ENCODE data around the gene FGD6.

The FGD6 gene

DNA sequence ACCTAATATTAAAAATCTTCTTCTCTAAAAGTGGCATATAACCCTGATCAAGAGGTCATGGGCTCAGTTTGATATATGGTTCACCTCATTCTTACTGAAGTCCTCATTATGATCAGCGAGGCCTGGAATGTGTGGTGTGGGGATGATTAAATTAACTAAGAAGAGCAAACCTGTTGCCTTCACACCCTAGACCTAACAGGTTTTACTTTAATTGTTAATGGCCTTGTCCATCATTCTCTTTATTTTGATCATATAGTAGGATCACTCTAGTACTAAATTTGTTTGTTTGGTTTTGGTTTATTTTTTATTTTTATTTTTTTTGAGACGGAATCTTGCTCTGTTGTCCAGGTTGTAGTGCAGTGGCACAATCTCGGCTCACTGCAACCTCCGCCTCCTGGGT lies 43.8 kb upstream of the FGD6 start:
- no peak for ATAC-seq

DNA sequence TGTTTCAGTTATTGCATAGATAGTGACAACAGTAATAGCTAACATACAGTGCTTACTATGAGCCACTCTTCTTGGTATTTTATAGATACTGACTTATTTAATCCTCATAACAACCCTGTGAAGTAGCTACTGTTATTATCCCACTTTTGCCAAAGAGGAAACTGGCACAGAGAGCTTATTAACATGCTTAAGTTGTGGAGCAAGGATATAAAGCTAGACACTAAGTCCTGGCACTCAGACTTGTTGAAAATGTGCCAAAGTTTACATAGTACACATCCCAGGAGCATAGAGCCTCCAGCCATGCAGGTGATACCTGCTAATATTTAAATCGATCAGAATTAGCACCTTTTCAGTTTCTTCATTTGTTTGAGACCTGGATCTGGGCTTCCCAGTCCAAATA lies 42.1 kb upstream of the FGD6 start:
- TF ChIP-seq BACH2 (CRISPR knock-in tag; IDR thresholded peaks at IDR 0.05; ENCODE audit: borderline replicate concordance) (no peak), ZNF70 (CRISPR knock-in tag; IDR thresholded peaks at IDR 0.05) (no peak), ESRRG (CRISPR knock-in tag; IDR thresholded peaks at IDR 0.05) (no peak), TCF4 (CRISPR knock-in tag; IDR thresholded peaks at IDR 0.05; ENCODE audit: borderline replicate concordance) (no peak), SNAI2 (CRISPR knock-in tag; IDR thresholded peaks at IDR 0.05) (no peak), ZNF8 (CRISPR knock-in tag; IDR thresholded peaks at IDR 0.05) (no peak), ZC3H10 (CRISPR knock-in tag; IDR thresholded peaks at IDR 0.05) (no peak), CSDC2 (CRISPR knock-in tag; IDR thresholded peaks at IDR 0.05) (no peak)
- TF ChIP-seq, protein P1, sequence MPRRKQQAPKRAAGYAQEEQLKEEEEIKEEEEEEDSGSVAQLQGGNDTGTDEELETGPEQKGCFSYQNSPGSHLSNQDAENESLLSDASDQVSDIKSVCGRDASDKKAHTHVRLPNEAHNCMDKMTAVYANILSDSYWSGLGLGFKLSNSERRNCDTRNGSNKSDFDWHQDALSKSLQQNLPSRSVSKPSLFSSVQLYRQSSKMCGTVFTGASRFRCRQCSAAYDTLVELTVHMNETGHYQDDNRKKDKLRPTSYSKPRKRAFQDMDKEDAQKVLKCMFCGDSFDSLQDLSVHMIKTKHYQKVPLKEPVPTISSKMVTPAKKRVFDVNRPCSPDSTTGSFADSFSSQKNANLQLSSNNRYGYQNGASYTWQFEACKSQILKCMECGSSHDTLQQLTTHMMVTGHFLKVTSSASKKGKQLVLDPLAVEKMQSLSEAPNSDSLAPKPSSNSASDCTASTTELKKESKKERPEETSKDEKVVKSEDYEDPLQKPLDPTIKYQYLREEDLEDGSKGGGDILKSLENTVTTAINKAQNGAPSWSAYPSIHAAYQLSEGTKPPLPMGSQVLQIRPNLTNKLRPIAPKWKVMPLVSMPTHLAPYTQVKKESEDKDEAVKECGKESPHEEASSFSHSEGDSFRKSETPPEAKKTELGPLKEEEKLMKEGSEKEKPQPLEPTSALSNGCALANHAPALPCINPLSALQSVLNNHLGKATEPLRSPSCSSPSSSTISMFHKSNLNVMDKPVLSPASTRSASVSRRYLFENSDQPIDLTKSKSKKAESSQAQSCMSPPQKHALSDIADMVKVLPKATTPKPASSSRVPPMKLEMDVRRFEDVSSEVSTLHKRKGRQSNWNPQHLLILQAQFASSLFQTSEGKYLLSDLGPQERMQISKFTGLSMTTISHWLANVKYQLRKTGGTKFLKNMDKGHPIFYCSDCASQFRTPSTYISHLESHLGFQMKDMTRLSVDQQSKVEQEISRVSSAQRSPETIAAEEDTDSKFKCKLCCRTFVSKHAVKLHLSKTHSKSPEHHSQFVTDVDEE (CRISPR knock-in tag; IDR thresholded peaks at IDR 0.05), result no peak
- peak; percentile 16; the same call in 1 of the 3 replicates for ATAC-seq

More for the DNA sequence above, 43.8 kb upstream of the FGD6 start:
- TF ChIP-seq CSRNP3 (CRISPR knock-in tag; IDR thresholded peaks at IDR 0.05) (no peak), TOX (CRISPR knock-in tag; IDR thresholded peaks at IDR 0.05; ENCODE audit: borderline replicate concordance) (no peak), TCF4 (CRISPR knock-in tag; IDR thresholded peaks at IDR 0.05; ENCODE audit: borderline replicate concordance) (no peak), RARB (CRISPR knock-in tag; IDR thresholded peaks at IDR 0.05) (no peak), ZNF565 (CRISPR knock-in tag; conservative IDR thresholded peaks at IDR 0.05; ENCODE audit: low read depth) (no peak), ISL1 (CRISPR knock-in tag; IDR thresholded peaks at IDR 0.05) (no peak), ZNF70 (CRISPR knock-in tag; IDR thresholded peaks at IDR 0.05) (no peak), PPARA (CRISPR knock-in tag; IDR thresholded peaks at IDR 0.05; ENCODE audit: borderline replicate concordance) (no peak), ARNTL (CRISPR knock-in tag; IDR thresholded peaks at IDR 0.05; ENCODE audit: borderline replicate concordance, low read depth) (no peak), SNAI2 (CRISPR knock-in tag; IDR thresholded peaks at IDR 0.05) (no peak), OSR1 (CRISPR knock-in tag; IDR thresholded peaks at IDR 0.05) (no peak), GLIS3 (CRISPR knock-in tag; IDR thresholded peaks at IDR 0.05) (no peak)
- TF ChIP-seq, protein P2, sequence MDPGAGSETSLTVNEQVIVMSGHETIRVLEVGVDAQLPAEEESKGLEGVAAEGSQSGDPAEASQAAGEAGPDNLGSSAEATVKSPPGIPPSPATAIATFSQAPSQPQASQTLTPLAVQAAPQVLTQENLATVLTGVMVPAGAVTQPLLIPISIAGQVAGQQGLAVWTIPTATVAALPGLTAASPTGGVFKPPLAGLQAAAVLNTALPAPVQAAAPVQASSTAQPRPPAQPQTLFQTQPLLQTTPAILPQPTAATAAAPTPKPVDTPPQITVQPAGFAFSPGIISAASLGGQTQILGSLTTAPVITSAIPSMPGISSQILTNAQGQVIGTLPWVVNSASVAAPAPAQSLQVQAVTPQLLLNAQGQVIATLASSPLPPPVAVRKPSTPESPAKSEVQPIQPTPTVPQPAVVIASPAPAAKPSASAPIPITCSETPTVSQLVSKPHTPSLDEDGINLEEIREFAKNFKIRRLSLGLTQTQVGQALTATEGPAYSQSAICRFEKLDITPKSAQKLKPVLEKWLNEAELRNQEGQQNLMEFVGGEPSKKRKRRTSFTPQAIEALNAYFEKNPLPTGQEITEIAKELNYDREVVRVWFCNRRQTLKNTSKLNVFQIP (CRISPR knock-in tag; IDR thresholded peaks at IDR 0.05; ENCODE audit: borderline replicate concordance, low read depth), result no peak
- TF ChIP-seq, protein P3, sequence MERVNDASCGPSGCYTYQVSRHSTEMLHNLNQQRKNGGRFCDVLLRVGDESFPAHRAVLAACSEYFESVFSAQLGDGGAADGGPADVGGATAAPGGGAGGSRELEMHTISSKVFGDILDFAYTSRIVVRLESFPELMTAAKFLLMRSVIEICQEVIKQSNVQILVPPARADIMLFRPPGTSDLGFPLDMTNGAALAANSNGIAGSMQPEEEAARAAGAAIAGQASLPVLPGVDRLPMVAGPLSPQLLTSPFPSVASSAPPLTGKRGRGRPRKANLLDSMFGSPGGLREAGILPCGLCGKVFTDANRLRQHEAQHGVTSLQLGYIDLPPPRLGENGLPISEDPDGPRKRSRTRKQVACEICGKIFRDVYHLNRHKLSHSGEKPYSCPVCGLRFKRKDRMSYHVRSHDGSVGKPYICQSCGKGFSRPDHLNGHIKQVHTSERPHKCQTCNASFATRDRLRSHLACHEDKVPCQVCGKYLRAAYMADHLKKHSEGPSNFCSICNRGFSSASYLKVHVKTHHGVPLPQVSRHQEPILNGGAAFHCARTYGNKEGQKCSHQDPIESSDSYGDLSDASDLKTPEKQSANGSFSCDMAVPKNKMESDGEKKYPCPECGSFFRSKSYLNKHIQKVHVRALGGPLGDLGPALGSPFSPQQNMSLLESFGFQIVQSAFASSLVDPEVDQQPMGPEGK (CRISPR knock-in tag; IDR thresholded peaks at IDR 0.05; ENCODE audit: borderline replicate concordance), result no peak

- TF ChIP-seq OSR1 (CRISPR knock-in tag; IDR thresholded peaks at IDR 0.05), result no peak
- 0 out of 2 replicates have a peak, but pooled peaks have one; percentile 17 for TF ChIP-seq ISL1 (CRISPR knock-in tag; IDR thresholded peaks at IDR 0.05)
These were observed 41.5 kb upstream of the FGD6 start for GRCh38 chr12:95258803-95259202.

DNA sequence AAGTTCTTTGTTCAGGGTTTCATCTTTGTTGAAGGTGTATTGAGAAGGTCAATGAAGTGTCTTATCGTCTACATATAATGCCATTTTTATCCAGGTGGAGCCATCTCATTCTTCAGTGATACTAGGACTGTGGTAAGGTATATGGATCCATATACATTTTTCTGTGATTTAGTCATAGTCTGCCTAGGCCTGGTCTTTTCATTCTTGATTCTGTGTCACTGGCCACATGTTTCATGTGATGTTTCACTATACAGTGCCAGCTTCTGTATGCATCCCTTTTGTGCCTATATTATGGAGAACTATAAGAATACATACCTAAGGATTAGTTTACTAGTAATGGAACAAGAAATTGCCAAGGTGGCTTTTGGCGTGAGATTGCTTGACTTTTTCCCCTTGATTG lies 40.9 kb upstream of the FGD6 start:
- peak; percentile 53 for ATAC-seq
- TF ChIP-seq ZC3H10 (CRISPR knock-in tag; IDR thresholded peaks at IDR 0.05), result no peak
- TF ChIP-seq, protein P2 (CRISPR knock-in tag; IDR thresholded peaks at IDR 0.05; ENCODE audit: borderline replicate concordance, low read depth), result no peak
- no peak for TF ChIP-seq BACH2 (CRISPR knock-in tag; IDR thresholded peaks at IDR 0.05; ENCODE audit: borderline replicate concordance)
- no peak for TF ChIP-seq OSR1 (CRISPR knock-in tag; IDR thresholded peaks at IDR 0.05)
- no peak for TF ChIP-seq TOX (CRISPR knock-in tag; IDR thresholded peaks at IDR 0.05; ENCODE audit: borderline replicate concordance)
- no peak for TF ChIP-seq PPARA (CRISPR knock-in tag; IDR thresholded peaks at IDR 0.05; ENCODE audit: borderline replicate concordance)
- no peak for TF ChIP-seq SNAI2 (CRISPR knock-in tag; IDR thresholded peaks at IDR 0.05)
- TF ChIP-seq TCF4 (CRISPR knock-in tag; IDR thresholded peaks at IDR 0.05; ENCODE audit: borderline replicate concordance), result no peak
- TF ChIP-seq, protein P3 (CRISPR knock-in tag; IDR thresholded peaks at IDR 0.05; ENCODE audit: borderline replicate concordance), result no peak
- no peak for TF ChIP-seq GLIS3 (CRISPR knock-in tag; IDR thresholded peaks at IDR 0.05)
- TF ChIP-seq RARB (CRISPR knock-in tag; IDR thresholded peaks at IDR 0.05), result no peak
- TF ChIP-seq ZNF8 (CRISPR knock-in tag; IDR thresholded peaks at IDR 0.05), result no peak
- TF ChIP-seq ZFP3 (CRISPR knock-in tag; IDR thresholded peaks at IDR 0.05), result no peak

More at GRCh38 chr12:95258803-95259202, 41.5 kb upstream of the FGD6 start:
- ATAC-seq, result no peak; the same call in 2 of the 3 replicates
